ACHN (cell line): ENCODE results near the gene MAN1A1.
A peak's percentile ranks its signal among the peaks of the same experiment; 100 is the strongest.

Experiments
- DNase-seq: peaks from one replicate; pipeline ENCODE4 v3.0.0-alpha.2; 2015
- in situ Hi-C: cut with HindIII; loops from 2 replicates; pipeline ENCODE4 v1.10.0; 2017; ENCODE audit warnings: low sequenced_read_pairs, low pct_ligation_motif_present, low pct_unique_long_range_greater_than_20kb

Gene MAN1A1

DNA sequence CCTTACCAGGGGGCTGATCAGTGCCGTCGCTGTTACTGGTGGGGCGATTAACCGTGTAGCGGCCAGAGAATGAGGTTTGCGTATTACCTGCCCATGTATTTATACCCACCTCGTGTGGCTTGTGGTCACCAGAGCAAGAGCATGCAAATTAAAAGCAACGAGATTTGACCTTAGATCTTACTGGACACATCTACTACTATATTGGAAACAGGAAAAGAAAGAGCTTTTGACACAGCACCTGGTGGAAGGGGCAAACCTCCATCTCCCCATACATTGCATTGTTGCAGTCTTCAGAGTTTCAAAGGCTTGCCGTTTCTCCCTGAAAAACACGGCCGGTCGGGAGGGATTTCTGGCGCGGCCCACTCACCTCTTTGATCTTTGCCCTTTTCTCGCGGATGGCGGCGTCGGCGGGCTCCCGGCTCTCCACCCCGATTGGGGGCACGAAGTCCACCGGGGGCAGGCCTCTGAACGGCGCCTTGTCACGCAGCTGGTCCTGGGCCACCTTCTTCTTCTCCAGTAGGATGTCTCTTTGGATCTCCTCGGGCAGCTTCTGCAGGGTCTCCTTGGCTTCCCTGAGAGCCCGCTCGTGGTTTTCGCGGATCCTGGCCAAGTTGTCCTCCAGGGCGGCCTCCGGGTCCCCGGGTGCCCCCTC is 1.3 kb downstream of the MAN1A1 start:
- no peak for DNase-seq
- in situ Hi-C loops = no loop called here

DNA sequence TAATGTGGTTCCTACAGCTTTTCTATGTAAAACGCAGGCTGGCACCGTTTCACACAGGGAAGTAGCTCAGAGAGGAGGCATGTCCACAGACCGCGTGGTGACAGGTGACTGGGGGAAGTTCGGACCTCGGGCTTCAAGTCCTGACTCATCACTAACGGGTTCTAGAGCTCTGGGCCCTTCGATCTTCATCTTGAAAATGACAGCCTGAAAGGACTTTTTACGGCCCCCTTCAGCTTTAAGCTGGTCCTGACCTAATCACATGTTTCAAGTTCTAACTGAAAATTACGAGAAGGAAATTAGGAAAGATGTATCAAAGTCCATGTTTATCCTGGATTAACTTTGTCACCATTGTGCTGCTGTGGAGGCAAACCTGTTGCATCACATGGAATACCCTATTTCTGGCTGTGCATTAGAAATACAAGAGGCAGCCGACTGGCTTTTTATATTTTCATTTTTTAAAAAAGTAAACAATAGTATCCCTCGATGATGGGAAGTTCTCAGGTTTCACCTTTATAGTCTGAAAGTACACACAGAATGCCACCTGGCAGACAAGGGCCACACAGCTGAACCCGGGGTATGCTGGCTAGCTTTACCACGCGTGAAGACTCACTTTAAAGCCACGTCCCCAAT is 2.0 kb downstream of the MAN1A1 start:
- in situ Hi-C loops = no loop called here
- DNase-seq = no peak

DNA sequence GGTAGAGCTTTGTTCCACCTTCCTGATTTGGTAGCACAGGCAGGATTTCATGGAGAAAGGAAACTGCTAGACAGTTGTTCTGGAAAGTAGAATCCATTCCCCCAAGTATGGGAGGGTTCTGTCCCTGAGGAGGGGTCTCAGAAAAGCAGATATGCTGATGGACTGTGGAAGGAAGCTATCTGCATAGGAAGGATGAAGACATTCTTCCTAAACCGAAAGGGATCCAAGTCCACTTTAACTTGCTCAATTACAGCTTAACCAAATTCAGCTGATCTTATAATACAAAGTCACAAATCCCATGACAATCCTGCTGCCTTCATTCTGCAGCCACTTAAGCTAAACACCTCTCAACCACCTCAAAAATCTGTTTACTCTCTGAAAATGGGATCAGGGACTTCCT is 2.6 kb downstream of the MAN1A1 start:
- in situ Hi-C loops = no loop called here
- no peak for DNase-seq

DNA sequence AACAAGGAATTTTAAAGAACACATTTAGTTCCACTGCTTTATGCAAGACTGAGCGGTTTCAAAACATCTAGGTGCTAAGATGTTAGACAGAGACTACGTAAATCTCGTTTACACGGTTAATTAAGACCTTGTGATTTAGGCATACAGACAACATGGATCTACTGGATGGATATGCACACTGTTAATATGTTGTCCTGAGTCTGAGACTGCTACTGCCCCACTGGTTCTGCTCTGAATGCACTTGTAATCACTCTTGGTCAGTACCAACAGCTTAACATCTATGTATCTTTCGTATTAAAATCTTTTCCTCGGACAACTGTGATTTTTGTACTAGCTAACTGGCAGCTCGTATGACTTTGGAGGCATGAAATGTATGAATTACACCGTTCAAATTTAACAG is 3.1 kb downstream of the MAN1A1 start:
- no peak for DNase-seq
- in situ Hi-C loops = no loop called here

DNA sequence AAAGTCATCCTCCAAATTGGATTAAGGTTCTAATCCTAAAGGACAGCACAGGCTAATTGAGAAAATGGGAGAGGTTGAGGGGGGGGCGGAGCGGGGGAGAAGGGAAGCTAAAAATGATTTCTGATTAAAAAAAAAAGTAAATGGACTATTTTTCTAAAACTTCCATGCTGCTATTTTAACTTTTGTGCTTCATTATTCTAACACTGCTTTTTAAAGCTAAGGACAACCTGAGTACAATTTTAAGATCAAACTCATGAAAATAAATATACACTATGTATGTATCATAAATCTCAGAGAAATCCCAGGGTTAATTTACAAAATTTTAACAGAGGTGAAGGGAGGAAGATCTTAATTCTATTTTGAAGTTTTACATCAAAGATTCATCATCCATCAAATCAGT is 4.4 kb downstream of the MAN1A1 start:
- no peak for DNase-seq
- in situ Hi-C loops = no loop called here

DNA sequence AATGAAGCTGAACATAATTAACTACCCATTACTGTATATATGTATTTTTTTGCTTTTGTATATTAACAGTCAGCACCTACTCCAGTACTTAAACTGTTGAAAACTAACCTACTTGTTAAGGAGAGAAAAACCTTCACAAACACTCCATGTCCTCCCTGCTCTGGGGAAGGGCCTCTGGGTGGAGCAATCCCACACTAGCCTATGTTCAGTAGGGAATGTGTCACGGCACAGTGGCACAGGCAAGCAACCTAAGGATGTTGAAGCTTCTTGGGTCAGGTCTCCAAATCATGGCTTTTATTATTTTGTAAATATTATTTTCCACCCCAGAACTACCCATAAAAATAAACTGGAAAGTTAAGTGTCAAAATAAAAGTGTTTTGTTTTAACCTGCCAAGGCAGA is 5.3 kb downstream of the MAN1A1 start:
- in situ Hi-C loops = no loop called here

DNA sequence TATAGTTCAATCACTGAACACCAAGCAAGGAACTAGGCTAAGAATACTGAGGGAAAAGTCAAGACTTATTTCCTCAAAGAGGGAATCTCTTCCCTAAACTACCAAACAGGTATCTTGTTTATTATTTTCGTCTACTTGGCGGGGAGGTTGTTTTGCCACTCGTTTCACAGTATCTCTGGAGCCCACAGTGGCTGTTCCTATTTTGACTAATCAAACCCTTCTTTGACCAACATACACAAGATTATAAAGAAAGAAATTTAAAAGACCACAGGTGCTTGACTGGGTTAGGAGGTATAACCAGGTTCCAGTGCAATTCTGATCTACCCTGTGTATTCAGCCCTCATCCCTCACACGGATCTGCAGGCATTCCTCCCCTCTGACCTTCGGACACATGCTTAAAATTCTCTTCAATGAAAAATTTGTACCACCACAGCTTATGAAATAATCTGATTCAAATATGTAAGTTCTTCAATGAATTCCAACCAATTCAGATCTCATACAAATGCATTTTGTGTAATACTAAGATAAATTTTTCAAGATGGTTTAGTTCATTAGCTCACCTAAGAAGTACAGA is 5.9 kb downstream of the MAN1A1 start:
- no peak for DNase-seq
- in situ Hi-C loops = no loop called here

More for the DNA sequence above, 5.3 kb downstream of the MAN1A1 start:
- no peak for DNase-seq

DNA sequence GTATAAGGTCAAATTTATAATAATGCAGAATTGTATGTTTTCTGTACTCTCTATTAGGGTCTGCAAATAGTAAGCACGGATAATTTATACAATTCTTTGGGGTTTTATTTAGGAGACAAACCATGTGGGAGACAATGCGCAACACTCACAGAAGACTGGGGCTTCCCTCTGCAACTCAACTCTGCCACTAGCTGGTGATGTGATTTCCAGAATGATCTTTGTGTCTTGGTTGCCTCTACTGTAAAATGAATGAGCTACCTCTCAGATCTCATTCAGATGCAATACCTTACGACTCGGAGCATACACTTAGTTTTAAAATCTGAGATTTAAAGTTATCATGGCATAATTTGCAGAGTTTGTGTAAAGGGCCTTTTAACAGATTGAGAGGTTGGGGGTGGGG is 6.4 kb downstream of the MAN1A1 start:
- no peak for DNase-seq
- in situ Hi-C loops = no loop called here

DNA sequence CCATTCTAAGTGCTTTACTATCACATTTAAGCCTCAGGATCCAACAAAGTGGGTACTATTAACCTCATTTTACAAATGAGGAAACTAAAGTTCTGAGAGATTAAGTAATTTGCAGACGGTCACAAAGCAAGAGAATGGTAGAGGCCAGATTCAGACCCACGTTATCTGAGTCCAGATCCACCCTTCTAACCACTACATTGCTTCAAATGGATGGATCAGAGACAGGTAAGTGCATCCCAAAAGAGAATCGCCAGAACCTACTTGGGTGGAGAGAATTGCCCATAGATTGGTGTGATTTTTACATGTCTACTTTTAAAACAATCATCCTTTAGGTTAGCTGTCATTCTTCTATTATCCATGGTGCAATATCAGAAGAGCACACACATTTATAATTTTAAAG is 7.1 kb downstream of the MAN1A1 start:
- in situ Hi-C loops = no loop called here
- no peak for DNase-seq

DNA sequence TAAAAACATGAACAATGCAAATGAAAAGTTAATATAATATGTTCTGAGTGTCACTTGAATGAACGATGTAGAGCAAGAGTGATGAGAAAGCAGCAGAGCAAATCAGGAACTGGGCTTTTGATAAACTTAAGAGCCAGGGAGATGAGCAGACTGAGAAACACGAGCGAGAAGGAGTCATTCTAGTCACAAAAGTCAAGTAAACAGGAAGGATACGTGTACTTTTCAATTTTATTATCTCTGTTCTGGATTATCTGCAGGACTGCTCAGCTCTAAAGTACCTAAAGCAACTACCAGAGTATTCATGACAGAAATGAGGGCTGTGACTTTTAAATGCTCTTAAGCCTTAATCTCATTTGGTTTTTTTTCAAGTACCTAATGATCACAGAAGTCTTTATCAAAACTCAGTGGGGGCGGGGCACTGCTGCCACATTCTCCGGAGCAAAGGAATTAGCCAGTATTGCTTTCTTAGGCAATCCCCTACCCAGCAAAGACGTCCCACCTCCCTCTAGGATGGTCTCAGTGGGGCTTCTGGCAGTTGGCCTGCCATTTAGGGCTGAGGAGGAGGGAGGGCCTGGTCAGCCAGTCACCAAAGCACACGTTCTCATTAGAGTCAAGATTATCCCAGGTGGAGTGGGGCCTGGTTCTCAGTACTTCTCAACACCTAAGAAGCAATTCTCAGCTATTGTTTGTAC is 8.6 kb downstream of the MAN1A1 start:
- DNase-seq = no peak
- in situ Hi-C loops = no loop called here

DNA sequence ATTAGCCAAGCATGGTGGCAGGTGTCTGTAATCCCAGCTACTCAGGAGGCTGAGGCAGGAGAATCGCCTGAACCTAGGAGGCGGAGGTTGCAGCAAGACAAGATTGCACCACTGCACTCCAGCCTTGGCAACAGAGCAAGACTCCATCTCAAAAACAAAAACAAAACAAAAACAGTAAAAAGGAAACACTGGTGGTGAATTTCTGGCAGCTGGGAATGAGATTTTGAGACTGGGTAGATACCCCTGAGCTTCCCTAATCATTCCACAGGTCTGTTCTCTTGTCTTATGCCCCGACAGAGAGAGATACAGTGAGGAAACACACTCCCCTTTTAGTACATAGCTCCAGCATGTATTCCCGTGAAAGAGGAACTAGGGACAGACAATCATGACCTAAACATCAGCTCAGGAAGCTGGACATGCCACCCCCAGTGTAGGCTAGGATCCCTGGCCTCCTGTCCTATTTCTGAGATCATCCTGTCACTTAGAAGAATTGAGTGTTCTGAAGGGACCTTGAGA is 9.6 kb downstream of the MAN1A1 start:
- in situ Hi-C loops = no loop called here
- DNase-seq = no peak

DNA sequence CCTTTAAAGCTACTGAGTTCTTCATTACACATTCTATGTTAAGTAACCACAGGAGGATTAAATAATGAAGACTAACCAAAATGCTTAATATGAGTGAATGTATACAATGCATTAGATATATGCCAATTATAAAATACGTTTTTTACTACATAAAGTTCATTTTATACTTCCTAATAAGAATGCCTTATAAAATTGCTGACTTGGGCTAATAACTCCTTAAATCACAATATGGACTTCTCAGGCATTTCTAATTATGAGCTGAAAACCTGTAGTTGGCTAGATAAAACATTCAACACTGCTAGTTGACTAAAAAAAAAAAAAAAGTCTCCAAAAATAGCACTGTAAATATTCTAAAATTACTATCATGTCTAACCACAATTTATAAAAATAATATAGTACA is 11.8 kb downstream of the MAN1A1 start:
- in situ Hi-C loops = no loop called here
- DNase-seq = no peak

DNA sequence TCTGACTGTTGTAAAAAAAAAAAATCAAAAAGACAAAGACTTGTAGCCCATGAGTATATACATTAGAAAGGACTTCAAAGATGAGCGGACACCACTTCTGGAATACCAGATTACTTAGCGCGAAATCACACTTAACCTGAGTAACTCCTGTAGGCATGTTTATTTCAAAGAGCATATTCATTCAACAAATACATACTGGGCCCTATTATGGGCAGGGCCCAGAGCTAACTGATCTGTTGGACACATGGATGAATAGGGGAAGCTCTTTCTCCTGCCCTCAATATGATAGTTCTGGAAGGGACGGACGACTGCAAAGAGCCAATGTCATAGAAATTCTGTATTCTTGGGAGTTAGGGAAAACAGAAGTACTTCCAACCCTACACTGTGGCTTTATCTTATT is 12.3 kb downstream of the MAN1A1 start:
- no peak for DNase-seq
- in situ Hi-C loops = no loop called here

DNA sequence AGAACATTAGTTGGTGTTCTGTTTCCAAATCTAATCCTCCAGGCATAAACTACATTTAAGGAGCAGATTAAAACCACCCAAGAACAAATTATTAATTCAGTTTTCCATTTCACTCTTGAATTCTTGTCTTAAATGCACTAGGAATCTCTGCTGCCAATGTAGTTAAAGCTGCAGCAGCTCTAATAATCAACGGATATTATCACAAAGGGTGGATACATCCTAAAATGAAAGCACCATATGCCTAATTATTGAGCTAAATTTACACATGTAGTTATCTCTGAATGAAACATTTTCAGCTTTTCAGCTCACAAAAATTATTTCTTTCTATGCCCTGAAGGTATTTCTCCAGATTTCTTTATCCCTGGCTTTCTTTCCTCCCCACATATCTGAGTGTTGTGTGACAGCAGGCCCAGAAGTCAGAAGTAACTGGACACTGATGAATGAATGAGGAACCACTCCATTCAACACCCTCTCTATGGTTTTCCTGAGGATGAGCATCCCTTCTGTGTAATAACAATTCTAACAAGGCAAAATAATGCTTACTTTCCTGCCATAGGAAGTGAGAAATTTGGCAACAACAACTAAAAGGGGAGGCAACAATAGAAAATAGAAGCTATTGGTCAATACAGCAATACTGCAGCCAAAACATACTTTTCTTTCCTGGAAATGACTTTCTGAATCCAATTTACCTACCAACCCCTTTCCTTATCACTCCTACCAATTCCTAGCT is 14.9 kb downstream of the MAN1A1 start:
- in situ Hi-C loops = no loop called here

DNA sequence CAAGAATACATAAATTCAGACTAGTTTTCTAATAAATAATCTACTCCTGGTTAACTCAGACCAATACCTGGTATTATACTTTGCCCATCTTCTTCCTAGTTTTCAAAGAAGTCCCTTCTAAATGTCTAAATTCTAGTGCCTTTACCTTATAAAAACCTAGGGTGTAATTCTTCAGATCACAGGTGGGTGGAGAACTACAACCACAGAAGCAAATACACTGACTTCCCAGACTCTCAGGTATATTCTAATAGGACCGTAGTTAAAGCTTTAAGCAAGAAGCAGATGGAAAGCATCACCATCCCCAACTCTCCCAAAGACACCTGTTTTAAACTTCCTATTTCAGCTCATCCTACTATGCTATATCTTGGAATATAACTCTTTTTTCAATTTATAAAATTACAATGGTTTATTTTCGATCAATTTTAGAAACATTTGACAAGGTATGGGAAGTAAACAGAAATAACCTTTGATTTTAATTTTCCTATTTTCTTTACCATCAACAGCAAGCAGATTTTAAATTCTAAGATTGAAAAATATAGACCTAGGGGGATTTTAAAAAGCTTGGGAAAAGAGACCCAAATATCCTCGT is 15.8 kb downstream of the MAN1A1 start:
- peak; percentile 19 for DNase-seq

More for the DNA sequence above, 14.9 kb downstream of the MAN1A1 start:
- DNase-seq = no peak

DNA sequence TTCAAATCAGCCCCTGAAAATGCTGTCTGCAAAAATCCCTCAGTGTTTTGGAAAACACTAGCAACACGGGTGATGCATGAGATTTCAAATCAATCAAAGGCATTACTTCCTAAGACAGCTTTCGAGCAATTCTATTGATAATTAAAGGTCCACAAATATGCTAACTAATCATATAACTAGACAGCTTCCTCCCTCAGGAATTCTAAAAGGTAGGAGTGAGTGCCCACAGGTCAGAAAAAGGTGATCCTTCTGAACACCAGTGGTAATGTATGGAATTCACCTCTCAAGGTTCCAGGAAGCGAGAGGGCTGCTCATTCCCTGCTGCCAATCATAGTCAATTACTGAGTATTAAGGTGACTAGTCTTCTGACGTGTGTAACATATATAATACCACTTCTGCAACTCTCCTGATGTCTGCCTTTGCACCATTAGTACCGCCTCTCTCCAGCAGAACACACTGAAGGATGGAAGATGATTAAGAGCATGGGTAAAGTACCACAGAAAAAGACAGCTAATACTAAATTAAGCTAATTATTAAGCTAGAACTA is 16.4 kb downstream of the MAN1A1 start:
- DNase-seq = no peak
- in situ Hi-C loops = no loop called here

More for the DNA sequence above, 15.8 kb downstream of the MAN1A1 start:
- in situ Hi-C loops = no loop called here

DNA sequence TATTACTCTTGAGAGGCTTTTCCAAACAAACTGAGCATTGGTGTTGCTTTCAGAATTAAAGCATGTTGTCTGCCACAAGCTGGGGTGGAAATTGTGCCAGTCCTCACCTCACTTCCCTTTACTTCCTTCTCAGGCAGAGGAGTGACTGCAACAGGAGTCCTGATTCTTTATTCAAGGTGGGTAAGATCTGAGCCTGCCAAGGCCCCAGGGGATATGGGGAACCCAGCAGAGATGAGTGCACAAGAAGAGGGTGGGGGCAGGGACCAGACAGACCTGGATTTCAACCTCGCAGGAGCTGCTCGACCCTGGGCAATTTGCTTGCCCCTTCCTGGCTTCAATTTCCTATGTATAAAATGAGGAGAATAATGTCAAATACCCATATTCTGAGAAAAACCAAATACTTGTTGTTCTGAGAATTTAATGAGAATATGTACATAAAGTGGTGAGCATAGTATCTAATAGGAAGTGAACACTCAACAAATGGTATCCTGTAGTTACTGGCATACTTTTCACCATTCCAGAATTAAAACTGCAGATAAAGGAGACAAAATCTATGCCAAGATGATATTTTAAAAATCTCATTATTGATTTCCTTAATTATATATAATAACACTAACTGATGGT is 17.8 kb downstream of the MAN1A1 start:
- no peak for DNase-seq
- in situ Hi-C loops = no loop called here
